RWPE2 (cell line): ENCODE data around the gene GLCE.

Experiments
- ATAC-seq: fragments of 200-7000 bp; cut with Tn5 transposase; 3 replicates; pipeline ENCODE4 v1.9.1; 2021; ENCODE audit warnings: low read depth
- DNase-seq: peaks from one replicate; pipeline ENCODE4 v3.0.0-alpha.2; 2020; ENCODE audit warnings: low spot score
- H3K27ac ChIP-seq: fragments of 450-650 bp; 2 replicates; pipeline ENCODE4 v1.5.1; 2017; ENCODE audit warnings: mild to moderate bottlenecking; ENCODE audit not compliant: poor library complexity, severe bottlenecking
- H3K27me3 ChIP-seq: fragments of 250-450 bp; sonication (Bioruptor Pico); 2 replicates; pipeline ENCODE4 v1.5.1; 2021; ENCODE audit warnings: mild to moderate bottlenecking, moderate library complexity; ENCODE audit not compliant: insufficient read depth, poor library complexity, severe bottlenecking
- H3K36me3 ChIP-seq: fragments of 250-450 bp; sonication (Bioruptor Pico); 2 replicates; pipeline ENCODE4 v1.5.1; 2020; ENCODE audit warnings: low read depth, mild to moderate bottlenecking, moderate library complexity
- H3K4me1 ChIP-seq: fragments of 250-450 bp; sonication (Bioruptor Pico); 2 replicates; pipeline ENCODE4 v1.5.1; 2021; ENCODE audit warnings: mild to moderate bottlenecking, moderate library complexity; ENCODE audit not compliant: insufficient read depth, poor library complexity, severe bottlenecking
- H3K4me3 ChIP-seq: fragments of 250-450 bp; sonication (Bioruptor Pico); 2 replicates; pipeline ENCODE4 v1.5.1; 2021; ENCODE audit warnings: mild to moderate bottlenecking, moderate library complexity; ENCODE audit not compliant: severe bottlenecking
- H3K9me3 ChIP-seq: fragments of 250-450 bp; sonication (Bioruptor Pico); 2 replicates; pipeline ENCODE4 v1.5.1; 2021; ENCODE audit warnings: mild to moderate bottlenecking, moderate library complexity; ENCODE audit not compliant: severe bottlenecking
- CTCF ChIP-seq: fragments of 450-650 bp; IDR thresholded peaks from one replicate; pipeline ENCODE4 v1.5.1; 2017; ENCODE audit warnings: mild to moderate bottlenecking, moderate library complexity; ENCODE audit not compliant: poor library complexity, severe bottlenecking

The GLCE gene

GRCh38 chr15:69297642-69298353 lies 137.4 kb downstream of the GLCE start:
- Histone ChIP-seq H3K9me3 (no peaks in the 10 kb centered on the region), H3K4me3 (no peak overlapping the region), H3K27me3 (peaks cover 8% of the 10 kb centered on the region), H3K4me1 (no peaks in the 10 kb centered on the region), H3K36me3 (no peaks in the 10 kb centered on the region), H3K27ac (no peak overlapping the region)
- no peak for ATAC-seq
- TF ChIP-seq CTCF = no peak
- peak; percentile 54 for DNase-seq

GRCh38 chr15:69298354-69298696 lies 137.9 kb downstream of the GLCE start:
- ATAC-seq (no peak), DNase-seq (peak; percentile 60)
- no peaks in the 10 kb centered on the region for H3K4me1 ChIP-seq
- peaks cover 8% of the 10 kb centered on the region for H3K27me3 ChIP-seq
- H3K36me3 ChIP-seq = no peaks in the 10 kb centered on the region
- no peak overlapping the region for H3K27ac ChIP-seq
- no peak for TF ChIP-seq CTCF
- H3K4me3 ChIP-seq = peak overlapping the region; percentile 50
- no peaks in the 10 kb centered on the region for H3K9me3 ChIP-seq

- peak within 1 kb of the TSS; percentile 50 for H3K4me3 ChIP-seq
- peak; percentile 70 for DNase-seq
Measured at GRCh38 chr15:69298697-69299441, 138.4 kb downstream of the GLCE start, which contains the start of gene PAQR5. PAQR5 (plus strand) TSS chr15:69298912; CDS start chr15:69360081, 61,169 bp downstream.

GRCh38 chr15:69299451-69299886 lies 139.0 kb downstream of the GLCE start:
- no peak overlapping the region for H3K27ac ChIP-seq
- no peaks in the 10 kb centered on the region for H3K36me3 ChIP-seq
- TF ChIP-seq CTCF = no peak
- H3K4me1 ChIP-seq = peaks cover 3% of the 10 kb centered on the region
- H3K4me3 ChIP-seq = peak overlapping the region; percentile 50
- ATAC-seq (peak; percentile 1; the same call in 1 of the 3 replicates), DNase-seq (peak; percentile 56)
- H3K9me3 ChIP-seq = no peaks in the 10 kb centered on the region
- peaks cover 8% of the 10 kb centered on the region for H3K27me3 ChIP-seq

More at GRCh38 chr15:69298697-69299441, 138.4 kb downstream of the GLCE start, which contains the start of gene PAQR5:
- TF ChIP-seq CTCF = no peak
- Histone ChIP-seq H3K27me3 (peaks cover 8% of the 10 kb centered on the region), H3K4me1 (no peaks in the 10 kb centered on the region), H3K27ac (no peak within 1 kb of the TSS), H3K36me3 (no peaks in the 10 kb centered on the region), H3K9me3 (no peaks in the 10 kb centered on the region)
- peak; percentile 70 for ATAC-seq
